ENCODE data around the gene HIVEP3.

HIVEP3 gene

DNA sequence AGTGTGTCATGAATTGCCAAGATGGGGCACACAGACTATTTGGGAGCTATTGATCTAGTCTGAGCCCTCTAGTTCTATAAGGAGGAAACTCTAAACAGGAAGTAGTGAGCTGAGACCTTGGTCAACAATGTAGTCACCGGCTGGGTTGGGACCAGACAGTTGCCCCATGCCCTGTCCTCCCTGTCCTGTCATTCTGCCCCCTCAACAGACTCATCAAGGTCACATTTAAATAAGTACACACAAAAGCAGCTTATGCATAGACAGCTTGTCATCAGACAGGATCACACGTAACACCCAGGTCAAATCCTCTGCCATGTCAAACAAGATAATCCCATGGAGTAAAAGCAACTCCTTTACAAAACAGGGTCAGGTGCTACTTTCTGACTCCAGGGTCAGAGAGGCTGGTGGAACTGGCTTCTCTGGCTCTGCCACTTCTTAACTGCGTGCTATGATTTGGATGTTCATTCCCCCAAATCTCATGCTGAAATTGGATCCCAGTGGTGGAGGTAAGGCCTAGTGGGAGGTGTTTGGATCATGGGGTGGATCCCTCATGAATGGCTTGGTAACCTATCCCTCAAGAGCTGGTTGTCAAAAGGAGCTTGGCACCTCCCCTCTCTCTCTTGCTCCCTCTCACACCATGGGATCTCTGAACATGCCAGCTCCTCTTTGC, 128.9 kb downstream of the HIVEP3 start:
- no peak for DNase-seq (ENCODE audit: low spot score)

- DNase-seq (ENCODE audit: low spot score) = no peak
Observed at GRCh38 chr1:41788427-41788826, 130.3 kb downstream of the HIVEP3 start.

DNA sequence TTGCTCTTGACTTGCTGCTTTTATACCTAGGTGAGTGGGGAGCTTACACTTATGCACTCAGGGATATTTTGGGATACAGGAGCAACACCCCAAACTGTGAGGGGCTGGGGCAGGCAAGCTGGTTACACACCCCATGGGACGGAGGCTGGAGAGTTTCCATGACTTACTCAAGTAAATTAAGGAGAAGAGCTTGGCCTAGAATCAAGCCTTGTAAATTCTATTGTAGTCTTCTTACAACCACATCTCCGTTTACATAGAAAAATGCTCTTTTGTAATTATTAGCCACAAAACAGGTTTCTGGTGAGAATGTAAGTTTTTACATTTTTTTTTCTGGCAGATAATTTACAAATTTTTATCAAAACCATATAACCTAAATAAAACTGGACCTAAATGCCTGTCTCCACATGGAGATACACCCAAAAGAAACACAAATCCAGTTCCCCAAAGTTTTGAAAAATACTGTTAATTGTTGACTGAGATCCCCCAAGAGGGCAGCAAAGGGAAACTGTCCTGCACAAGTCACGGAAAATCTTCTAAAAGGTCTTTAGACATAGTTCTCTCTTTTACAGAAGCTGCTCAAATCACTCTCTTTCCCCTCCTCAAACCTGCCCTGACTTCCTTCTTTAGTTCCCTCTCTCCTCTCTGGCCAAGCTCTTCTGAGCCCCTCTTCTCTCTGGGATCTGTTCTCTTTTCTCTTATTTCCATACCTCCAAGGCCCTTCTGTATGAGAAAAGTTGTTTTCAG, 134.0 kb downstream of the HIVEP3 start:
- DNase-seq (ENCODE audit: low spot score) = no peak

- no peak for DNase-seq (ENCODE audit: low spot score)
Observed at GRCh38 chr1:41783189-41783639, 135.5 kb downstream of the HIVEP3 start.

DNA sequence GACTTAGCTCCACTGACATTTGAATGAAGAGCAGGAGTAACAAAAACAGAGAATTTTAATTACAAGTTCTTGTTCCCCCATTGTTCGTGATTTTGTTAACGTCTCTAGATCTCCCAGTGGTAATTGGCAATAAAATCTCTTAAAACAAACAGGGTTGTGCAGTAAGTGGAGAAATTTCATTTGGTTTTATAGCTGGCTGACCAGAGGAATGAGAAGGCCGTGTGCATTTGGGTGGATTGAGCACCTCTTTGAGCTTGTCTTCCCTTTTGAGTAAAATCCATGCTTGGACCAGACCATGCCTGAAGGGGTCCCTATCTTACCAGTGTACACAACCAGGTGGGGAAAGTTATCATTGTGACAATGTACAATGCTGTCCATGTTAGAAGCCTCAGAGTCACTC, 137.8 kb downstream of the HIVEP3 start:
- DNase-seq (ENCODE audit: low spot score) = no peak

- no peak for DNase-seq (ENCODE audit: low spot score)
Observed at GRCh38 chr1:41780322-41780721, 138.4 kb downstream of the HIVEP3 start.

- DNase-seq (ENCODE audit: low spot score) = no peak
Observed at GRCh38 chr1:41779360-41779759, 139.4 kb downstream of the HIVEP3 start.

- DNase-seq (ENCODE audit: low spot score) = peak; percentile 54
Observed at GRCh38 chr1:41777695-41778094, 141.0 kb downstream of the HIVEP3 start.

DNA sequence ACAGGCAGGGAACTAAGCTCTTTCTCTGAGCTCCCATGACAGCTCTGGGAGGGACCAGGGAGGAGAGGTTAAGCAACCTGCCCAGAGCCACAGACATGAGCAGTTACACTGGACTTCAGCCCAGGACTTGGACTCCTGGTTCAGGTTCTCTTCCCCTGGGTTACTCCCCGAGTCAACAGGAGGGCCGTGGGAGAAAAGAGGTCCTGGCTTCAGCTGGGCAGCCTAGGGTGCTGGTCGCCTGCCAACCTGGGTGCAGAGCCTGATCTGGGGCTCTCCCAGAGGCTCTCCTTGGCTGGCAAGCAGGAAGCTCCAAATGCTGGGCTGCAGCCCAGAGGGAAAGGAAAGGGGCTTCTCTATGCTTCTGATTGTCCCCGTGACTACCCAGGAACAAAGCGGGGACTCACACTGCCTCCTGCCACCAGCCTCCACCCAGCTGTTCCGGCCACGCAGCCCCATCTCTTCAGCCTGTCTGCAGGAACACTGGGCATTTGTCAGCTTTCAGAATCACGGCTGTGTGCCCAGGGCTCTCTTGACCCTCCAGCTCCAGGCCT, 141.8 kb downstream of the HIVEP3 start:
- peak; percentile 99 for DNase-seq (ENCODE audit: low spot score)

- DNase-seq (ENCODE audit: low spot score) = peak; percentile 86
Observed at GRCh38 chr1:41775956-41776585, 142.7 kb downstream of the HIVEP3 start.

- DNase-seq (ENCODE audit: low spot score) = no peak
Observed at GRCh38 chr1:41774471-41774990, 144.2 kb downstream of the HIVEP3 start.

DNA sequence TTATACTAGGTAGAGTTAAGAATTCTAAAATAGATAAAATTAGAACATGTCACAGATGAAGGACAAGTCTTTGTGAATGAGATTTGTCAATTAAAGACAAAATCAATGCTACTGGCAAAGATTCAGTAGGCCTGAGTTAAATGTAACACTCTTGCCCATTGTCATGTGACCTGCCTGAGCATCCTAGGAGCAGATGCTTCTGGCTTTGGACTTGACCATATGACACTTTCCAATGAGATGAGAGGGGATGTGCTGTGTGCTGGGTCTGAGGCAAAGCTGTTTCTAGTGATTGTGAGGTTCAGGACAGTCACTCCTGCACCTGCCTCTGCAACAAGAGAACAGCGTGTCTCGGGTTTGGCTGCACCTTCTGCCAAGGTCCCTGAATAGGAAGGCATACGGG, 144.9 kb downstream of the HIVEP3 start:
- DNase-seq (ENCODE audit: low spot score) = no peak

DNA sequence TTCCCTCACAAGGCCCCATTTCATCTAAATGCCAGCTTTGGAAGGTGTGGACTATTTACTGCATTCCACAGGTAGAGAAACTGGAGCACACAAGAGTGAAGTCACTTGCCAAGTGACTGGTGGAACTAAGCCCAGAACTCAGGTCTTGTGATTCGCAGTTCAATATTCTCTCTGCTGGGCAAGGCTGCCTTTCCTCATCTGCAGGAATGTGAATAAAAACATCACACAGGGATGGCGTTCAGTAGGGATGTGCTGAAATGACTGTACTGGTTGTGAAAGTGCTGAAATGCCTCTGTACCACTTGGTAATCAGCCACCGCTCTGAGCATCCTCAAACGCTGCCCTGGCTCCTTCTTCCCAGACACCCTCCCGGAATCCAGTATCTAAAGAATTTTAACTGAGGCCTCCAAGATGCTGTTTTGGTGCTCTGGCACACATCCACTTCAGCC, 145.6 kb downstream of the HIVEP3 start:
- peak; percentile 49 for DNase-seq (ENCODE audit: low spot score)

DNA sequence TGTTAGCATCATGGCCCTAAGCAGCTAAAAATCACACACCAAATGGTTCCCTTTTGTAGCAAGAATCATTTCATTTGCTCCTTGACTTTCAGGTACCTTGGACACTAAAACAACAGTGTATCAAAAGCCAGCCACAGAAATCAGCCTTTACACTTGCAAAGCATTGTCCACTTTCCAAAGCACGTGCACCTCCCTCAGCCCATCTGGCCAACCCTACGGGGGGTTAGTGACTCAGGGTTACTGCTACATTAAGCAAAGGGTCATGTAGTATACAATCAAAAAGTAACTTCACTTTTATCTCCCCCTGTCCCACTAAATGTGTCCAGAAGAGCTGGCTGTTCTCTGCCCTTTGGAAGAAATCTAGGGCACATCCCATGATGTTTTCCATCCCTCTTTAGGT, 149.7 kb downstream of the HIVEP3 start:
- no peak for DNase-seq (ENCODE audit: low spot score)

GRCh38 chr1:41768583-41768982, 150.1 kb downstream of the HIVEP3 start:
- DNase-seq (ENCODE audit: low spot score) = peak; percentile 58

- DNase-seq (ENCODE audit: low spot score) = no peak
Observed at GRCh38 chr1:41767534-41768525, 150.9 kb downstream of the HIVEP3 start.

- no peak for DNase-seq (ENCODE audit: low spot score)
Observed at GRCh38 chr1:41766546-41766945, 152.2 kb downstream of the HIVEP3 start.

- no peak for DNase-seq (ENCODE audit: low spot score)
Observed at GRCh38 chr1:41766041-41766440, 152.7 kb downstream of the HIVEP3 start.

- peak; percentile 52 for DNase-seq (ENCODE audit: low spot score)
Observed at GRCh38 chr1:41765152-41765551, 153.6 kb downstream of the HIVEP3 start.

DNA sequence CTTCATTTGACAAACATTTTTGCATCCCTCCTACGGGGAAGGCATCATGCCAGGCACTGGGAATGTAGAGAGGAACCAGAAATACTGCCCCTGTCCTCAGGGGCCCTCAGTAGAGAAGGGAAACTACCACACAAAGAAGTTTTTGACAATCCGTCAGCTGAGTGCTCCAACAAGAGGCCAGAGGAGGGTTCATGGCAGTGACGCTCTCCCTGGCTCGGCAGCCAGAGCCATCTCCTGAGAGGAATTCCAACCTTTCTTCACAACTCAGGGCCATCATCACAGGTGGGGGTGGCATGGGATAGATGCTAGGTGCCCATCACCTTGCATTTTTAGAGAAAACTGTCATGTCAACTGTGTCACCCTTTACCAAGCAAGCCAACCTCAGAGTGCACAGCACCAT, 154.1 kb downstream of the HIVEP3 start:
- DNase-seq (ENCODE audit: low spot score) = peak; percentile 73

DNA sequence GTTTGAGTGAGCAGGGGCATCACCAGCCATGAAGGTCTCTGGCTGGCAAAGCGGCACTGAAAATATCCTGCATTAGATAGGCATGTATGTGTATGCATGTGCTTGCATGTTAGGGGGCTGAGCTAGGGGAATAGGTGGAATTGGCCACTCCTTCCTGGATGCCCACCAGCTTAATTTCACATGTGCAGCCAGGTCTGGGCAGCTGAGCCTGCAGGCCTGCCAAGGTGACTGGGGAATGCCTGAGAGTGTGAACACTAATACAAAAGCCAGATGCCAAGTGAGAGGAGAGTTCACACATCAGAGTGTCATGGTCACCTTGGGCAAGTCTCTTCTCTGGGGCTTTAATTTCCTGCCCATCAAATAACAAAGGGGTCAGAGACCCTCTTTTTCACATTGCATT, 155.9 kb downstream of the HIVEP3 start:
- no peak for DNase-seq (ENCODE audit: low spot score)

Data from globus pallidus (tissue), 1 donor.